ENCODE measurements around the gene EIF4G2. TPM values are rescaled to one million over a fixed set of nuclear protein-coding genes. Genes with fewer than 3 reads are reported as not detected.

The EIF4G2 gene
- total RNA-seq (1,000 to 10,000 TPM; 1,516 to 1,609 TPM), polyA plus RNA-seq (547 TPM)

GRCh38 chr11:10808553-10809372 is at the start of gene EIF4G2:
EIF4G2 (minus strand) TSS chr11:10808926.
- POLR2A ChIA-PET, result interaction anchor here (0.6 to 4.9 kb wide), 23 partner anchors 11 to 1387 kb away, joined by 3 to 248 read pairs (median 5); partner anchors contain the start of genes CTR9, RNF141, USP47 and ZBED5

GRCh38 chr11:10857709-10858438 is 49.1 kb upstream of the EIF4G2 start, which contains the start of gene ZBED5:
ZBED5 (minus strand) TSS chr11:10858053; CDS start chr11:10854945, 3,108 bp downstream.
- ChIA-PET POLR2A (interaction anchor here (0.6 to 8.1 kb wide), 11 partner anchors 9 to 1948 kb away, joined by 3 to 248 read pairs (median 4); partner anchors contain the start of genes CTR9 and EIF4G2), CTCF (interaction anchor here (0.9 to 3.2 kb wide), 7 partner anchors 10 to 66 kb away, joined by 3 to 32 read pairs (median 7); partner anchors contain the start of gene EIF4G2)
- H3K9me3 Mint-ChIP-seq, result no peaks in the 10 kb centered on the region
- Histone ChIP-seq H3K4me3 (ENCODE audit: low read length) (peak within 1 kb of the TSS; percentile 75), H3K9me3 (ENCODE audit: low read length) (no peaks in the 10 kb centered on the region), H3K36me3 (ENCODE audit: insufficient read depth, low read length) (peaks cover 18% of the 10 kb centered on the region), H3K27ac (ENCODE audit: low read depth, low read length) (peak within 1 kb of the TSS; percentile 89), H3K27me3 (ENCODE audit: insufficient read depth, low read length, poor library complexity, severe bottlenecking) (no peaks in the 10 kb centered on the region), H3K4me1 (ENCODE audit: insufficient read depth, low read length) (peaks cover 27% of the 10 kb centered on the region)
- H3K4me1 Mint-ChIP-seq, result peaks cover 31 to 58% (median 56%) of the 10 kb centered on the region in 3 donors
- peak; percentile 90 to 97 (median 96) for DNase-seq
- peak within 1 kb of the TSS; percentile 95 to 100 (median 99) for H3K4me3 Mint-ChIP-seq
- peak within 1 kb of the TSS; percentile 96 to 100 (median 99) for H3K27ac Mint-ChIP-seq
- peaks cover 5 to 49% (median 14%) of the 10 kb centered on the region in 3 donors for H3K36me3 Mint-ChIP-seq
- H3K27me3 Mint-ChIP-seq, result no peaks in the 10 kb centered on the region

More at GRCh38 chr11:10808553-10809372, at the start of gene EIF4G2:
- H3K4me3 ChIP-seq (ENCODE audit: low read length), result peak within 1 kb of the TSS; percentile 90
- peaks cover 44% of the 10 kb centered on the region for H3K4me1 ChIP-seq (ENCODE audit: insufficient read depth, low read length)
- no peaks in the 10 kb centered on the region for H3K27me3 ChIP-seq (ENCODE audit: insufficient read depth, low read length, poor library complexity, severe bottlenecking)
- H3K36me3 Mint-ChIP-seq, result peaks cover 19 to 55% (median 21%) of the 10 kb centered on the region in 3 donors
- peaks cover 34% of the 10 kb centered on the region for H3K36me3 ChIP-seq (ENCODE audit: insufficient read depth, low read length)
- DNase-seq, result peak; percentile 96 to 99 (median 98)
- no peaks in the 10 kb centered on the region for H3K9me3 ChIP-seq (ENCODE audit: low read length)
- peaks cover 42 to 51% (median 50%) of the 10 kb centered on the region in 3 donors for H3K4me1 Mint-ChIP-seq
- CTCF ChIA-PET, result interaction anchor here (1.1 to 2.8 kb wide), 11 partner anchors 8 to 220 kb away, joined by 3 to 32 read pairs (median 6); partner anchors contain the start of genes CTR9 and ZBED5
- H3K4me3 Mint-ChIP-seq, result peak within 1 kb of the TSS; percentile 95 to 100 (median 98)
- peaks cover 0 to 2% of the 10 kb centered on the region in 2 donors for H3K27me3 Mint-ChIP-seq
- H3K9me3 Mint-ChIP-seq, result no peaks in the 10 kb centered on the region
- H3K27ac ChIP-seq (ENCODE audit: low read depth, low read length), result peak within 1 kb of the TSS; percentile 93
- H3K27ac Mint-ChIP-seq, result peak within 1 kb of the TSS; percentile 93 to 100 (median 98)

GRCh38 chr11:10857459-10857708 is 48.7 kb upstream of the EIF4G2 start:
- Histone ChIP-seq H3K4me1 (ENCODE audit: insufficient read depth, low read length) (peaks cover 27% of the 10 kb centered on the region), H3K27me3 (ENCODE audit: insufficient read depth, low read length, poor library complexity, severe bottlenecking) (no peaks in the 10 kb centered on the region), H3K27ac (ENCODE audit: low read depth, low read length) (peak overlapping the region; percentile 89), H3K36me3 (ENCODE audit: insufficient read depth, low read length) (peaks cover 21% of the 10 kb centered on the region), H3K4me3 (ENCODE audit: low read length) (peak overlapping the region; percentile 75), H3K9me3 (ENCODE audit: low read length) (no peaks in the 10 kb centered on the region)
- peaks cover 6 to 52% (median 12%) of the 10 kb centered on the region in 3 donors for H3K36me3 Mint-ChIP-seq
- H3K9me3 Mint-ChIP-seq, result no peaks in the 10 kb centered on the region
- CTCF ChIA-PET, result interaction anchor here (0.9 to 3.2 kb wide), 5 partner anchors 9 to 65 kb away, joined by 4 to 32 read pairs (median 7); partner anchors contain the start of gene EIF4G2
- no peak for DNase-seq
- peak overlapping the region; percentile 95 to 100 (median 99) for H3K4me3 Mint-ChIP-seq
- no peaks in the 10 kb centered on the region for H3K27me3 Mint-ChIP-seq
- H3K4me1 Mint-ChIP-seq, result peaks cover 31 to 54% (median 53%) of the 10 kb centered on the region in 3 donors
- POLR2A ChIA-PET, result interaction anchor here (0.6 to 8.1 kb wide), 6 partner anchors 9 to 401 kb away, joined by 3 to 248 read pairs (median 4); partner anchors contain the start of genes CTR9 and EIF4G2
- peak overlapping the region; percentile 96 to 100 (median 99) for H3K27ac Mint-ChIP-seq

- CTCF ChIA-PET, result interaction anchor here (0.9 to 3.2 kb wide), 4 partner anchors 9 to 65 kb away, joined by 4 to 32 read pairs (median 7); partner anchors contain the start of gene EIF4G2
- Mint-ChIP-seq H3K4me3 (peak overlapping the region; percentile 95 to 100 (median 99)), H3K4me1 (peaks cover 34 to 57% (median 56%) of the 10 kb centered on the region in 3 donors), H3K36me3 (peaks cover 10 to 57% (median 15%) of the 10 kb centered on the region in 3 donors), H3K9me3 (no peaks in the 10 kb centered on the region), H3K27ac (peak overlapping the region; percentile 96 to 100 (median 99)), H3K27me3 (no peaks in the 10 kb centered on the region)
- Histone ChIP-seq H3K27me3 (ENCODE audit: insufficient read depth, low read length, poor library complexity, severe bottlenecking) (no peaks in the 10 kb centered on the region), H3K36me3 (ENCODE audit: insufficient read depth, low read length) (peaks cover 21% of the 10 kb centered on the region), H3K4me3 (ENCODE audit: low read length) (peak overlapping the region; percentile 75), H3K4me1 (ENCODE audit: insufficient read depth, low read length) (peaks cover 27% of the 10 kb centered on the region), H3K27ac (ENCODE audit: low read depth, low read length) (peak overlapping the region; percentile 89), H3K9me3 (ENCODE audit: low read length) (no peaks in the 10 kb centered on the region)
- no peak for DNase-seq
- POLR2A ChIA-PET, result interaction anchor here (1.2 to 8.1 kb wide), 2 partner anchors 49 to 54 kb away, joined by 4 to 248 read pairs; partner anchors contain the start of gene EIF4G2
These were observed 48.1 kb upstream of the EIF4G2 start for GRCh38 chr11:10856689-10857458.

- ChIA-PET POLR2A (interaction anchor here (8.1 kb wide), 1 partner anchor 47 kb away, joined by 248 read pairs; the partner anchor contains the start of gene EIF4G2), CTCF (interaction anchor here (1.6 kb wide), 1 partner anchor 46 kb away, joined by 4 read pairs; the partner anchor contains the start of gene EIF4G2)
- H3K4me3 ChIP-seq (ENCODE audit: low read length), result no peak overlapping the region
- H3K27ac ChIP-seq (ENCODE audit: low read depth, low read length), result no peak overlapping the region
- Mint-ChIP-seq H3K27ac (no peak overlapping the region), H3K9me3 (no peaks in the 10 kb centered on the region), H3K4me3 (no peak overlapping the region), H3K36me3 (peaks cover 10 to 66% (median 15%) of the 10 kb centered on the region in 3 donors), H3K4me1 (peaks cover 34 to 57% (median 55%) of the 10 kb centered on the region in 3 donors), H3K27me3 (no peaks in the 10 kb centered on the region)
- H3K4me1 ChIP-seq (ENCODE audit: insufficient read depth, low read length), result peaks cover 27% of the 10 kb centered on the region
- no peaks in the 10 kb centered on the region for H3K9me3 ChIP-seq (ENCODE audit: low read length)
- no peak for DNase-seq
- H3K36me3 ChIP-seq (ENCODE audit: insufficient read depth, low read length), result peaks cover 21% of the 10 kb centered on the region
- no peaks in the 10 kb centered on the region for H3K27me3 ChIP-seq (ENCODE audit: insufficient read depth, low read length, poor library complexity, severe bottlenecking)
These were observed 46.6 kb upstream of the EIF4G2 start for GRCh38 chr11:10855295-10855694.

- Mint-ChIP-seq H3K4me1 (peaks cover 17 to 29% (median 18%) of the 10 kb centered on the region in 3 donors), H3K36me3 (peaks cover 5 to 21% (median 5%) of the 10 kb centered on the region in 3 donors), H3K27ac (peak overlapping the region in 3 of 8 donors; percentile 17 to 80 (median 63)), H3K27me3 (no peaks in the 10 kb centered on the region), H3K9me3 (no peaks in the 10 kb centered on the region), H3K4me3 (no peak overlapping the region)
- peaks cover 6% of the 10 kb centered on the region for H3K36me3 ChIP-seq (ENCODE audit: insufficient read depth, low read length)
- H3K4me3 ChIP-seq (ENCODE audit: low read length), result no peak overlapping the region
- no peak overlapping the region for H3K27ac ChIP-seq (ENCODE audit: low read depth, low read length)
- H3K27me3 ChIP-seq (ENCODE audit: insufficient read depth, low read length, poor library complexity, severe bottlenecking), result no peaks in the 10 kb centered on the region
- no peak for DNase-seq
- no peaks in the 10 kb centered on the region for H3K4me1 ChIP-seq (ENCODE audit: insufficient read depth, low read length)
- no peaks in the 10 kb centered on the region for H3K9me3 ChIP-seq (ENCODE audit: low read length)
- CTCF ChIA-PET, result interaction anchor here (1.0 to 2.2 kb wide), 7 partner anchors 8 to 56 kb away, joined by 3 to 7 read pairs (median 4); partner anchors contain the start of genes EIF4G2 and ZBED5
- POLR2A ChIA-PET, result interaction anchor here (0.9 to 2.4 kb wide), 3 partner anchors 10 to 39 kb away, joined by 3 to 10 read pairs (median 4); partner anchors contain the start of genes EIF4G2 and ZBED5
These were observed 39.5 kb upstream of the EIF4G2 start for GRCh38 chr11:10847960-10848860.

Measured in CD8-positive, alpha-beta memory T cell (primary cell).